ENCODE data around the gene PREP.
"Not testable (repeated sequence)": the region's sequence is repeated elsewhere in the genome, so short reads cannot be mapped to it uniquely, and the experiment has no call there.

The PREP gene

GRCh38 chr6:105243487-105243886 lies 159.4 kb downstream of the PREP start:
- no peak overlapping the region for H3K9ac ChIP-seq (ENCODE audit: low read depth, low read length, poor library complexity, severe bottlenecking)
- H3K27me3 ChIP-seq (ENCODE audit: insufficient read depth, low read length, poor library complexity, severe bottlenecking) = no peaks in the 10 kb centered on the region
- no peak overlapping the region for H3K4me3 ChIP-seq (ENCODE audit: low read length, poor library complexity, severe bottlenecking)
- no peak overlapping the region for H3K4me2 ChIP-seq (ENCODE audit: low read depth, low read length, poor library complexity, severe bottlenecking)
- H3K79me2 ChIP-seq (ENCODE audit: insufficient read depth, low read length) = no peaks in the 10 kb centered on the region
- H3K9me3 ChIP-seq (ENCODE audit: insufficient read depth, low read depth, low read length) = no peaks in the 10 kb centered on the region
- H3K4me1 ChIP-seq (ENCODE audit: insufficient read depth, low read length, poor library complexity, severe bottlenecking) = no peaks in the 10 kb centered on the region
- no peak overlapping the region for H2AFZ ChIP-seq (ENCODE audit: low read length)
- no peaks in the 10 kb centered on the region for H4K20me1 ChIP-seq (ENCODE audit: insufficient read depth, low read length, poor library complexity, severe bottlenecking)
- no peaks in the 10 kb centered on the region for H3K36me3 ChIP-seq (ENCODE audit: insufficient read depth, low read length)
- no peaks in the 10 kb centered on the region for H3F3A ChIP-seq (ENCODE audit: low read depth)
- H3K9me2 ChIP-seq (replicated peaks; ENCODE audit: low read depth, low read length) = no peaks in the 10 kb centered on the region
- TF ChIP-seq EZH2phosphoT487 (IDR thresholded peaks at IDR 0.05; ENCODE audit: borderline replicate concordance) (no peak), CTCF (conservative IDR thresholded peaks at IDR 0.05; ENCODE audit: low read length) (no peak)

GRCh38 chr6:105235155-105235554 lies 167.7 kb downstream of the PREP start:
- H4K20me1 ChIP-seq (ENCODE audit: insufficient read depth, low read length, poor library complexity, severe bottlenecking) = no peaks in the 10 kb centered on the region
- H3K4me3 ChIP-seq (ENCODE audit: low read length, poor library complexity, severe bottlenecking) = no peak overlapping the region
- H3K27me3 ChIP-seq (ENCODE audit: insufficient read depth, low read length, poor library complexity, severe bottlenecking) = no peaks in the 10 kb centered on the region
- H3K9me2 ChIP-seq (replicated peaks; ENCODE audit: low read depth, low read length) = no peaks in the 10 kb centered on the region
- H3F3A ChIP-seq (ENCODE audit: low read depth) = no peaks in the 10 kb centered on the region
- no peak overlapping the region for H3K4me2 ChIP-seq (ENCODE audit: low read depth, low read length, poor library complexity, severe bottlenecking)
- H2AFZ ChIP-seq (ENCODE audit: low read length) = no peak overlapping the region
- no peak for TF ChIP-seq EZH2phosphoT487 (IDR thresholded peaks at IDR 0.05; ENCODE audit: borderline replicate concordance)
- no peak for TF ChIP-seq CTCF (conservative IDR thresholded peaks at IDR 0.05; ENCODE audit: low read length)
- H3K9ac ChIP-seq (ENCODE audit: low read depth, low read length, poor library complexity, severe bottlenecking) = no peak overlapping the region
- H3K9me3 ChIP-seq (ENCODE audit: insufficient read depth, low read depth, low read length) = peaks cover 6% of the 10 kb centered on the region; the same call in 1 of the 2 replicates
- H3K36me3 ChIP-seq (ENCODE audit: insufficient read depth, low read length) = no peaks in the 10 kb centered on the region
- H3K4me1 ChIP-seq (ENCODE audit: insufficient read depth, low read length, poor library complexity, severe bottlenecking) = no peaks in the 10 kb centered on the region
- H3K79me2 ChIP-seq (ENCODE audit: insufficient read depth, low read length) = no peaks in the 10 kb centered on the region

GRCh38 chr6:105231771-105232170 lies 171.1 kb downstream of the PREP start:
- not testable (repeated sequence) for H4K20me1 ChIP-seq (ENCODE audit: insufficient read depth, low read length, poor library complexity, severe bottlenecking); H3K4me3 ChIP-seq (ENCODE audit: low read length, poor library complexity, severe bottlenecking); H3K79me2 ChIP-seq (ENCODE audit: insufficient read depth, low read length); H3K9me2 ChIP-seq (replicated peaks; ENCODE audit: low read depth, low read length); H3K9ac ChIP-seq (ENCODE audit: low read depth, low read length, poor library complexity, severe bottlenecking); H3K4me2 ChIP-seq (ENCODE audit: low read depth, low read length, poor library complexity, severe bottlenecking); H3K36me3 ChIP-seq (ENCODE audit: insufficient read depth, low read length); H3K4me1 ChIP-seq (ENCODE audit: insufficient read depth, low read length, poor library complexity, severe bottlenecking); H3K9me3 ChIP-seq (ENCODE audit: insufficient read depth, low read depth, low read length); H3K27me3 ChIP-seq (ENCODE audit: insufficient read depth, low read length, poor library complexity, severe bottlenecking); H3F3A ChIP-seq (ENCODE audit: low read depth); H2AFZ ChIP-seq (ENCODE audit: low read length)
